Astrocyte (in vitro differentiated cells and primary cell): ENCODE measurements around the gene CFHR4. TPM values are rescaled to one million over a fixed set of nuclear protein-coding genes. Genes with fewer than 3 reads are reported as not detected.

Experiments used
- DNase-seq: peaks from one replicate; pipeline ENCODE4 v3.0.0-alpha.2; 2010; ENCODE audit warnings: low read depth
- FAIRE-seq: peaks from 2 replicates; lab custom pipeline; 2011; peaks lifted over from hg19 to GRCh38; lab: Jason Lieb, UNC
- H2AFZ ChIP-seq: 2 replicates; pipeline ENCODE4 v1.6.0; 2012; ENCODE audit warnings: low read depth, low read length, inconsistent platforms
- H3K27ac ChIP-seq: 2 replicates; pipeline ENCODE4 v1.5.1; 2011; ENCODE audit warnings: low read depth, low read length, inconsistent platforms
- H3K27me3 ChIP-seq: 2 replicates; pipeline ENCODE4 v1.6.0; 2011; ENCODE audit warnings: low read length, inconsistent platforms; ENCODE audit not compliant: insufficient read depth
- H3K36me3 ChIP-seq: 2 replicates; pipeline ENCODE4 v1.5.1; 2011; ENCODE audit warnings: low read length, inconsistent platforms; ENCODE audit not compliant: insufficient read depth
- H3K4me1 ChIP-seq: 2 replicates; pipeline ENCODE4 v1.5.1; 2011; ENCODE audit warnings: low read length, inconsistent platforms; ENCODE audit not compliant: insufficient read depth
- H3K4me2 ChIP-seq: 2 replicates; pipeline ENCODE4 v1.6.0; 2012; ENCODE audit warnings: low read length, inconsistent platforms
- H3K4me3 ChIP-seq: 2 replicates; pipeline ENCODE4 v1.5.1; 2011; ENCODE audit warnings: low read depth, mild to moderate bottlenecking, low read length, inconsistent platforms; ENCODE audit not compliant: insufficient read depth
- H3K79me2 ChIP-seq: 2 replicates; pipeline ENCODE4 v1.6.0; 2012; ENCODE audit warnings: mild to moderate bottlenecking, low read length, inconsistent platforms; ENCODE audit not compliant: insufficient read depth
- H3K9ac ChIP-seq: 2 replicates; pipeline ENCODE4 v1.6.0; 2012; ENCODE audit warnings: mild to moderate bottlenecking, low read length, inconsistent platforms
- H3K9me3 ChIP-seq: 2 replicates; pipeline ENCODE4 v1.5.1; 2012; ENCODE audit warnings: low read depth, mild to moderate bottlenecking, low read length, inconsistent platforms; ENCODE audit not compliant: insufficient read depth
- H4K20me1 ChIP-seq: 2 replicates; pipeline ENCODE4 v1.6.0; 2012; ENCODE audit warnings: low read length, inconsistent platforms; ENCODE audit not compliant: insufficient read depth
- H3K27ac Mint-ChIP-seq: one replicate; pipeline ENCODE4 v1.8.0; 2021; ENCODE audit warnings: mild to moderate bottlenecking, mixed read lengths; ENCODE audit not compliant: unreplicated experiment
- H3K27me3 Mint-ChIP-seq: one replicate; pipeline ENCODE4 v1.8.0; 2021; ENCODE audit warnings: low read depth, mixed read lengths; ENCODE audit not compliant: unreplicated experiment
- H3K36me3 Mint-ChIP-seq: one replicate; pipeline ENCODE4 v1.8.0; 2021; ENCODE audit warnings: low read depth, mixed read lengths; ENCODE audit not compliant: unreplicated experiment
- H3K4me1 Mint-ChIP-seq: one replicate; pipeline ENCODE4 v1.8.0; 2021; ENCODE audit warnings: low read depth, mixed read lengths; ENCODE audit not compliant: unreplicated experiment
- H3K4me3 Mint-ChIP-seq: one replicate; pipeline ENCODE4 v1.8.0; 2021; ENCODE audit warnings: mild to moderate bottlenecking, moderate library complexity, mixed read lengths; ENCODE audit not compliant: unreplicated experiment
- H3K9me3 Mint-ChIP-seq: one replicate; pipeline ENCODE4 v1.8.0; 2021; ENCODE audit warnings: mild to moderate bottlenecking, mixed read lengths; ENCODE audit not compliant: unreplicated experiment
- EZH2 ChIP-seq: IDR thresholded peaks from 2 replicates; pipeline ENCODE4 v1.6.1; 2012; ENCODE audit warnings: mild to moderate bottlenecking, low read length, inconsistent platforms; ENCODE audit not compliant: insufficient read depth
- total RNA-seq: library from RNA; stranded (reverse); gene quantifications from 2 replicates; pipeline ENCODE4 v1.2.1, GENCODE V29; 2021
- TF ChIP-seq, protein P1 (sequence below): IDR thresholded peaks from 2 replicates; pipeline ENCODE4 v1.5.1; 2011; ENCODE audit warnings: low read depth, mild to moderate bottlenecking, inconsistent platforms, low read length, moderate library complexity; ENCODE audit not compliant: insufficient read depth

Gene CFHR4
- total RNA-seq, 1 donor from 2014 or later: not detected

DNA sequence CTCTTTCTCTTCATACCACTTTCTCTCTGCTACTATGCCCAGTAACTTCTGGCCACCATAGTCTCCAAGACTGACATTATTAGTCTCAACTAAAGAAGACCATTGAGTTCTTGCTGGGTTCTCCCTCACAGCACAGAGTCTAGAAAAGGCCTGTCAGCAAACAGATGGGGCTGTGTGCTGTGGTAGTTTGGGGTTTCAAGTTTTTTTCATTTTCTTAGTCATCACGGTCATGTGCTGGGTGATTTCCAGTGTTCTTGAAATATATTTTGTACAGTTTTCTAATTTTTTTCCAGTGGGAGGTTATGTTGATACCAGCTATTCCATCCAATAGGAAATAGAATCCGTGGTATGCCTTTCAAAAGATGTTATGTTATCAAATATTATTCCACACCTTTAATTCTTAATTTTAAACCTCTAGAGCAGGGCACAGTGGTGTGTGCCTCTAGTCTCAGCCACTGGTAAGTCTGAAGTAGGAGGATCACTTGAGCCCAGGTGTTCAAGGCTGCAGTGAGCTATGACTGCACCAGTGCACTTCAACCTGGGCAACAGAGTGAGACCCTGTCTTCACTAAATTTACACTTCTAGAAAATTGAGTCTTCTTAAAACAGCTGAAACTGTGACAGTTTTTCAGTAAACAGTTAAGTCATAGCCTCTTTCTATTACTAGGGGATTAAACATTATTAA is 64.0 kb downstream of the CFHR4 start:
- H2AFZ ChIP-seq: no peak overlapping the region

DNA sequence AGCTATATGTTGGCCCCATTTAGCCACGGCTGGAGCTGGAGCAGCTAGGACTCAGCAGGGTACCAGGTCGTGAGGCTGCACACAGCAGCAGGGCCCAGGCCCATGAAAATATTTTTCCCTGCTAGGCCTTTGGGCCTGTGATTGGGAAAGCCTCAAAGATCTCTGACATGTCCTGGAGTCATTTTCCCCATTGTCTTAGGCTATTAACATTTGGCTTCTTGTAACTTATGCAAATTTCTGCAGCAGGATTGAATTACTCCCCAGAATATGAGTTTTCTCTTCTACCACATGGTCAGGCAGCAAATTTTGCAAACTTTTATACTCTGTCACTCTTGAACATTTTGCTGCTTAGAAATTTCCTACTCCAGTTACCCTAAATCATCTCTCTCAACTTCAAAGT is 66.9 kb downstream of the CFHR4 start:
- Mint-ChIP-seq H3K9me3 (no peaks in the 10 kb centered on the region), H3K4me3 (no peak overlapping the region), H3K4me1 (no peaks in the 10 kb centered on the region), H3K27ac (no peak overlapping the region), H3K36me3 (no peaks in the 10 kb centered on the region), H3K27me3 (no peaks in the 10 kb centered on the region)
- no peak for DNase-seq
- Histone ChIP-seq H4K20me1 (no peaks in the 10 kb centered on the region), H3K9me3 (no peaks in the 10 kb centered on the region), H2AFZ (no peak overlapping the region), H3K4me1 (no peaks in the 10 kb centered on the region), H3K9ac (no peak overlapping the region), H3K79me2 (no peaks in the 10 kb centered on the region), H3K4me3 (no peak overlapping the region), H3K36me3 (no peaks in the 10 kb centered on the region), H3K27me3 (no peaks in the 10 kb centered on the region), H3K27ac (no peak overlapping the region), H3K4me2 (no peak overlapping the region)
- TF ChIP-seq, protein P1, sequence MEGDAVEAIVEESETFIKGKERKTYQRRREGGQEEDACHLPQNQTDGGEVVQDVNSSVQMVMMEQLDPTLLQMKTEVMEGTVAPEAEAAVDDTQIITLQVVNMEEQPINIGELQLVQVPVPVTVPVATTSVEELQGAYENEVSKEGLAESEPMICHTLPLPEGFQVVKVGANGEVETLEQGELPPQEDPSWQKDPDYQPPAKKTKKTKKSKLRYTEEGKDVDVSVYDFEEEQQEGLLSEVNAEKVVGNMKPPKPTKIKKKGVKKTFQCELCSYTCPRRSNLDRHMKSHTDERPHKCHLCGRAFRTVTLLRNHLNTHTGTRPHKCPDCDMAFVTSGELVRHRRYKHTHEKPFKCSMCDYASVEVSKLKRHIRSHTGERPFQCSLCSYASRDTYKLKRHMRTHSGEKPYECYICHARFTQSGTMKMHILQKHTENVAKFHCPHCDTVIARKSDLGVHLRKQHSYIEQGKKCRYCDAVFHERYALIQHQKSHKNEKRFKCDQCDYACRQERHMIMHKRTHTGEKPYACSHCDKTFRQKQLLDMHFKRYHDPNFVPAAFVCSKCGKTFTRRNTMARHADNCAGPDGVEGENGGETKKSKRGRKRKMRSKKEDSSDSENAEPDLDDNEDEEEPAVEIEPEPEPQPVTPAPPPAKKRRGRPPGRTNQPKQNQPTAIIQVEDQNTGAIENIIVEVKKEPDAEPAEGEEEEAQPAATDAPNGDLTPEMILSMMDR: no peak
- TF ChIP-seq EZH2: no peak
- no peak for FAIRE-seq

More for the DNA sequence above, 64.0 kb downstream of the CFHR4 start:
- no peaks in the 10 kb centered on the region for H3K9me3 ChIP-seq
- no peaks in the 10 kb centered on the region for H3K4me1 ChIP-seq
- H4K20me1 ChIP-seq: no peaks in the 10 kb centered on the region
- H3K36me3 ChIP-seq: no peaks in the 10 kb centered on the region
- DNase-seq (no peak), FAIRE-seq (no peak)
- H3K79me2 ChIP-seq: no peaks in the 10 kb centered on the region
- no peak overlapping the region for H3K4me2 ChIP-seq
- Mint-ChIP-seq H3K36me3 (no peaks in the 10 kb centered on the region), H3K4me3 (no peak overlapping the region), H3K9me3 (no peaks in the 10 kb centered on the region), H3K4me1 (no peaks in the 10 kb centered on the region), H3K27ac (no peak overlapping the region), H3K27me3 (no peaks in the 10 kb centered on the region)
- H3K9ac ChIP-seq: no peak overlapping the region
- H3K27ac ChIP-seq: no peak overlapping the region
- TF ChIP-seq, protein P1: no peak
- no peak for TF ChIP-seq EZH2
- no peaks in the 10 kb centered on the region for H3K27me3 ChIP-seq
- H3K4me3 ChIP-seq: no peak overlapping the region

DNA sequence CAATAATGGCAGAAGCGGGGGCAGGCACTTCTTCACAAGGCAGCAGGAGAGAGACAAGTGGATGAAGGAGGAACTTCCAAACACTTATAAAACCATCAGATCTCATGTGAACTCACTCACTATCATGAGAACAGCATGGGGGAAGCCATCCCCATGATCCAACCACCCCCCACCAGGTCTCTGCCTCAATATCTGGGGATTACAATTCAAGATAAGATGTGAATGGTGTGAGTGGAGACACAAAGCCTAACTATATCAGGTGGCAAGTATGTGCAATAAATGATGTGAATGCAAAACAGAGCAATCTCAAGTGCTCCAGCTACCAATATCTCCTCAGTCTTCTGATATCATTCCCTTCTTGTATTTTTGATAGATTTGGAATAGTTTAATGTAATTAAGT is 68.1 kb downstream of the CFHR4 start:
- H3K4me1 ChIP-seq: no peaks in the 10 kb centered on the region
- H3K27ac ChIP-seq: no peak overlapping the region
- H3K79me2 ChIP-seq: no peaks in the 10 kb centered on the region
- H3K9me3 ChIP-seq: no peaks in the 10 kb centered on the region
- Mint-ChIP-seq H3K27me3 (no peaks in the 10 kb centered on the region), H3K9me3 (no peaks in the 10 kb centered on the region), H3K4me3 (no peak overlapping the region), H3K36me3 (no peaks in the 10 kb centered on the region), H3K27ac (no peak overlapping the region), H3K4me1 (no peaks in the 10 kb centered on the region)
- no peak for TF ChIP-seq EZH2
- TF ChIP-seq, protein P1: no peak
- no peak for DNase-seq
- FAIRE-seq: no peak
- no peak overlapping the region for H3K9ac ChIP-seq
- H2AFZ ChIP-seq: no peak overlapping the region
- H3K4me2 ChIP-seq: no peak overlapping the region
- H3K27me3 ChIP-seq: no peaks in the 10 kb centered on the region
- H3K36me3 ChIP-seq: no peaks in the 10 kb centered on the region
- H3K4me3 ChIP-seq: no peak overlapping the region
- no peaks in the 10 kb centered on the region for H4K20me1 ChIP-seq
